Measurements from ENCODE around the gene PAK6.

Gene PAK6

GRCh38 chr15:40241269-40242212 lies 2.7 kb downstream of the PAK6 start:
- DNase-seq = no peak

- DNase-seq = no peak
Measured at GRCh38 chr15:40242213-40242599, 3.3 kb downstream of the PAK6 start.

- no peak for DNase-seq
Measured at GRCh38 chr15:40242601-40243000, 3.7 kb downstream of the PAK6 start.

GRCh38 chr15:40243126-40243810 lies 4.4 kb downstream of the PAK6 start:
- no peak for DNase-seq

DNA sequence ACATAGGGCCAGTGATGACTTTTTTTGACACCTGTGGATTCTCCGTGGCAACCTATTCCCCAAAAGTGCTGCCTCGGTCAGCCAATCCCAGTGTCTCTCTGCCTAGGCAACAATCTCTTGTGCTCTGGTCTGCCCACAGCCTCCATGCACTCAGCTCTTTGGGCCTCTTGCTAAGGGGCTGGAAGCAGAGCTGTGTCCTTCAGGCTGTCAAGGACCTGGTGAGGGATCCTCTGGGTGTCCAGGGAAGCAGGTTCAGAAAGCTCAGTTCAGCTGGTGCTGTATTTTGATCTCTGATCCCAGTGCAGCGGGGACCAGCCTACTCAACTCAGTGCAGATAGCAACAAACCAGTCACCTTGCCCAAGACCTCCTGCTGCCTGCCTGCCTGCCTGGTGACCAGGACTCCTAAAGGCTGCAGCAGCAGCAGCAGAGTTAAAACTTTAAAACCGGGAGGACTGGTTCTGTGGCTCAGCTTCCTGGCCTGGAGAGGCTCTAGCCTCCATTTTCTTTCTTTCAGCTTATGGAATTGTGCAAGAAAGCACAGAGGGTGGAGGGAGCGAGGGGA lies 6.2 kb downstream of the PAK6 start:
- DNase-seq = no peak

DNA sequence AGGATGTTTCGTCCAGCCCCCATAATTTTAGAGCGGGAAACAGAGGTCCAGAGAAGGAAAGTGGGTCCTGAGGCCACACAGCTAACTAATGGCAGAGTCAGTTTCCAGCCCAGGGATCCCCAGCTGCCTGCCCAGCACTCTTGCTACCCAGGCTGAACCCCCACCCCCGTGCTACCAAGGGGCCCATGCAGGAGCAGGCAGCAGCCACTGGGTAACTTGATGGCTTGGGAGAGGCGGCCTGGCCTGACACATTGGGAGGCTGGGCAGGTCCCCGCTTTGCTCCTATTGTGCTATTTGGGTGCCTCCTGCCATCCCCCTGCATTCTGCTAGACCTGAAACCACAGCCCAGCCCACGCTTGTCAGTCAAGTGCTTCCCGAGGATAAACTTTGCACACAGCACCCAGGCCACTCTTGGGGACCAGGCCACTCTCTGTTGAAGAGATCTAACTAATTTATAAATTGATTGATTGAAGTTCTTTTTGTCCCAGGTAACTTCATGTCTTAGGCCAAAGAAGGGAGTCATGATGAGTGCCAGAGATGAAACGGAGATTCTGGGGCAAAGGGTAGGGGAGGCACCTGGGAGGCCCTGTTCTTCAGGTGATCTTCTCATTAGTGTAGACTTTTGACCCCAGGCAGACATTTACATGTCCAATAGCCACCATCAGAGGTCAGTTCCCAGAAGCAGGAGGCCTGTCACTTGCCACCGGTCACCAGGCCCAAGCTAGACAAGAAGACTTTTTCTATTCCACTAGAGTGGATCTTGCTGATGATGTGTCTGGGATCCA lies 7.0 kb downstream of the PAK6 start:
- DNase-seq = no peak

DNA sequence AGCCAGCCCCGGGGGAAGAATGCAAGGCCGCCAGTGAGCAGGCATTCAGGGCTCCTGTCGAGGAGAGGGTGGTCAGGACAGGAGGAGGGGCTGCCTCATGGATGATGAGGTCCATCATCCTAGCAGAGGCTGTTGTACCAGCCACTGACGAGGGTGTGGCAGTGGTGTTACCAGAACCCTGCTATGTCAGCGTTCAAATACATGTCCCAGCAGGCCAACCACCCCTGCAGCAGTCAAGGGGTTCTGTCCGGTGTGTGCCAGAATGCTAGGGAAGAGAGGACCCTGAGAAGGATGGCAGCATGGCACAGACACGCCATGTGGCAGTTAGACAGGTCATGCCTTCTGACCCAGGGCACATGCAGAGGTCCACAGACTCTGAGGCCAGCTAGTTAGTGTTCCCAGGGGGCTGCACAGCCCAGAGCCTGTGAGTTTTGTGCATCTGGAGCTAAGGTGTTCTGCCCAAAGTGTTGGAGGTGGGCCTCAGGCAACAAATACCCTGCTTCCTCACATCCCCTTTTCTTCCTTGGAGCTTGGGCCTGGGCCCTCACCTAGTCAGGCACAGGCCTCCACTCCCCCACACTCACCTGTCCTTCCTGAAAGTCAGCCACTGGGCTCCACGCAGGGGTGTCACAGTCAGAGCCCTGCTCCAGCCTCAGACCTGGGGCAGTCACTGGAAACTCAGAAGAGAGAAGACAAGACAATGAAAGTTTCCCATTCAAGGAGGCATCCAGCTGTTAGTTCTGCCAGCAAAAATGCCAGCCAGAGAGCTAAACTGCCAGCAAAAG lies 7.8 kb downstream of the PAK6 start:
- DNase-seq = no peak

DNA sequence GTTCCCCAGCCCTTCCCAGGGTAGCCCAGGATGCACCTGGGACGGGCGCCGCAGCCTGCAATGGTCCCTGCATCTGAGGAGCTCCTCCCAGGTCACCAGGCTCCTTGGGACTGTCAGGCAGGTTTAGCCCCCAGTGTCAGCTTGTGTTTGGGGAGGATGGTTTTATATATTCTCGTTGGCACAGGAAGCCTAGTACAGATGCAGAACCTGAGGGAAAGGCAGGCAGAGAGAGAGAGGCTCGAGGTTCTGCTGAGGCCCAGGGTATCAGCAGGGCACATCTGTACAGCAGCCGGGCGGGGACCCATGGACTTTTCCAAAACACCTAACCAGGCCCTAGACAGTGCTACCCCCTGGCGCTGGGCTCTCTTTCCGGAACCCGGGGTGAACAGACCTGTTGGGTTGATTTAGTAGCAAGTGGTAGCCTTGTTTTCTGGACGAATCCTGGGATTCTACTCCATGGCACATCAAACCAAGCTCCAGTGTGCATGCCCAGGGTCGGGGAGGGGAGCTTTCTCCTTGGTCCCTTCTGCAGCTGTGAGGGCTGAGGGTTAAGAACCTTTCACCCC lies 8.6 kb downstream of the PAK6 start:
- no peak for DNase-seq

DNA sequence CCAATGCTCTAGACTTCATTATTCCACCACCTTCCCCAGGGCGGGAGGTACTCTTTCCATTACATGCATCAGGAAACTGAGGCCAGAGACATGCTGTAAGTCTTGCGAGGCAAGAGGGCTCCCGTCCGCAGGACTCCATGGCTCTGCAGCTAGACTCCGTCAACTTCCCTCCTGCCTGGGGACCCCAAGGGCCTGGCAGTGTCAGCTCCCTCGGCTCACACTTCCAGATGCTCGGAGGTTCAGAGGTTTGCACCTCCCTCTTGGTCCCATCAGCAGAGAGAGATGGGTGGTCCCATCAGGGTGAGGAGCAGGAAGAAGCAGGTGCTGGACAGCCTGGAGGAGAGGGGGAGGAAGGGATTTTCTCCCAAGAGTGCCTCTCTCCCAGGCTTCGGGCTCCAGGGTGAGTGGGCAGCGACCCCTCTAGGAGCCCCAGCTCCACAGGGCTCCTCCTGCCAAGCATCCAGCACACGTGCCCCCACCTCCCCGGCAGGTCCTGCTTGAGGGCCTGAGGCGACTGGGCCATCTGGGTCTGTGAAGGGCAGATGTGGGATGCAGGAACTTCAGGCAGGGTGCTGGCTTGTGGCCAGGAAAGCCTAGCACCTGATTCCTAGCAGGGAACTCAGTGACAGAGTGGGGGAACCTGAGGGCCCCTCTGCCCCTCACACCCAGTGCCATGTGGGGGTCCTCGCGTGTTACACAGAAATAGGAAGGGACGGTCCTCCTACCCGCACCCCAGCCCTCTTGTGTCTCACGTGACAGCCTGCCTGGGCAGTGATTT lies 9.3 kb downstream of the PAK6 start:
- no peak for DNase-seq

- DNase-seq = no peak
Measured at GRCh38 chr15:40249477-40250303, 10.8 kb downstream of the PAK6 start.

- DNase-seq = no peak
Measured at GRCh38 chr15:40250304-40250656, 11.4 kb downstream of the PAK6 start.

GRCh38 chr15:40250771-40251483 lies 12.1 kb downstream of the PAK6 start:
- DNase-seq = no peak

GRCh38 chr15:40251486-40252140 lies 12.8 kb downstream of the PAK6 start:
- no peak for DNase-seq

- DNase-seq = no peak
Measured at GRCh38 chr15:40252141-40252437, 13.2 kb downstream of the PAK6 start.

DNA sequence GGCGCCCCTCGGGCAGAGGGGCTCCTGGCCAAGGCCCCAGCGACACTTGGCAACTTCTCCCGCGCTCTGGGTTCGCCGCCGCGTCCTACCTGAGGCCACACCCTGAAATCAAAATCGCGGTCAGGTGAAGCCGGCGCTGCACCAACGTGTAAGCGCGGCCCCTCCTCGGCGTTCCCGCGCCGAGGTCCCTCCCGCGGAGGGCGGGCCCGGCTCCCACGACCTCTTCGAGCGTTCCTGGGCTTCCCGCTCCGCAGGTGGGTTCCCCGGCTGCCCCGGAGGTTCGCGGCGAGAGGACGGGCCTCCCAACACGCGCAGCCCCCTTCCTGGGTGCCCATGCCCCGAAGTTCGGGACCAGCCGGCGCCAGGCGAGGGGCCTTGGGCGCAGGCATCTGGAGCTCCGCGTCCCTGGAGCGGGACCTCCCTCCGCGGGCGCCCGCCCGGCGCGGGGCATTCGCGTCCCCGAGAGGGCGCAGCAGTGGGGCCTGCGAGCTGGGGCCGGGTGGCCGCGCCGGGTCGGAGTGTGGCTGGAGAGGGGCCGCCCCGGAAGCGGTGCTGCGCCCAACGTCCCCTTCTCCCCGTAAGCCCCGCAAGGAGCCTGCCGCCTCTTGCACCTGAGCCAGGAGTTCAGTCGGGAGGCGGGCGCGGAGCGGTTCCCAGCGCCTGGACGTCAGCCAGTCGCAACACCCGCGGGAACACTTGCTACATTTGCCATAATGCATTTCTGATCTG lies 13.7 kb downstream of the PAK6 start:
- no peak for DNase-seq

- DNase-seq = no peak
Measured at GRCh38 chr15:40253167-40253790, 14.4 kb downstream of the PAK6 start.

DNA sequence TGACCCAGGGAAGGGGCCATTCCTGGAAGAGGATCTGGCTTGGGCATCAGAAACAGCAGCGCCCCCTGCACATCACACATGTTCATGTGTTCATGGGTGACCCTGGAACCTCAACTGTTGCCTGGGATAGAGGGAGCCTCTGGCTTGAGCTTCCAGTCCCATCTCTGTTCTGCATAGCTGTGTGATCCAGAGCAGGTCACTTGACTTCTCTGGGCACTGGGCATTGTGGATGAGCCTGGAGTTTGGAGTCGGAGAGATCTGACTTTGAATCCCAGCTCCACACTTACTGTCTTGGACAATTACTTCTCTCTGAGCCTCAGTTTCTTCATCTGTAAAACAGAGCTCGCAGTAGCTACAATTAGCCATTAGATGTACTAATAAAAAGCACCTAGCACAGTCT lies 15.6 kb downstream of the PAK6 start:
- no peak for DNase-seq

GRCh38 chr15:40255033-40255432 lies 16.2 kb downstream of the PAK6 start:
- DNase-seq = no peak

All from 8988T (cell line).